GM19438 (cell line): ENCODE results near the gene SGSH.
"Not testable (repeated sequence)": the region's sequence is repeated elsewhere in the genome, so short reads cannot be mapped to it uniquely, and the experiment has no call there.

Experiments used
- ATAC-seq: cut with Tn5 transposase; IDR thresholded peaks from one replicate; pipeline ENCODE4 v1.9.1; 2021; ENCODE audit warnings: low read depth; ENCODE audit not compliant: unreplicated experiment

SGSH gene

DNA sequence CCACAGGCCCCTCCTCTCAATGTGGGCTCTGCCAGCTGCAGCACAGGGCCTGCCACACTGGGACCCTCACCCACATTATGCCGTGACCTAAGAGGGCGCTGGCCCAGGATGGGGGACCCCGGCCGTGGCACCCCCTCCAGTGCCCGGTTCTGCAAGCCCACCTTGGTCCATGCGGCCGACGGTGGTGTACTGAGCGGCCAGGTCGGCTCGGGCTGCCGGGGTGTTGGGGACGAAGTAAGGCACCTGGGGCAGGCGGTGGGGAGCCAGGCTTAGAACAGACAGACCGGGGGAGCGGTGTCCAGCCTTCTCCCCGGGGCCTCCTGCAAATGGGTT is 6.5 kb downstream of the SGSH start:
- ATAC-seq = no peak

DNA sequence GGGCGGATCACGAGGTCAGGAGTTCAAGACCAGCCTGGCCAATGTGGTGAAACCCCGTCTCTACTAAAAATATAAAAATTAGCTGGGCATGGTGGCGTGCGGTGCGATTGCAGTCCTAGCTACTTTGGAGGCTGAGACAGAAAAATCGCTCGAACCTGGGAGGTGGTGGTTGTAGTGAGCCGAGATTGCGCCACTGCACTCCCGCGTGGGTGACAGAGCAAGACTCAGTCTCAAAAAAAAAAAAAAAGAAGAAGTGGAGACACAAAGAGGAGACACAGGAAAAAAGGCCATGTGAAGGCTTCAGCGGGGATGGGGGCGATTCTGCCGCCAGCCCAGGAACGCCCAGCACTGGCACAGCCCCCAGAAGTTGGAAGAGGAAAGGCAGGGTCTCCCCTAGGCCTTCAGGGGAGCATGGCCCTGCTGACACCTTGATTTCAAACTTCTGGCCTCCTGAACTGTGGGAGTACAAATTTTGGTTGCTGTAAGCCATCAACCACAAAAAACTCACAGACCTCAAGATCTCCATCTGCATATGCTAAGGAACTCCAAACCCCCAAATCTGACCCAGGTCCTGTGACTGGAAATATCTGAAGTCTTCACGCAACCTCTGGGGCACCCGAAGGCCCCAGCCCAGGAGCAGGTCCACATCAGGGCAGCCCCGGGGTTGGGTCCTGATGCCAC is 7.0 kb downstream of the SGSH start:
- ATAC-seq = no peak

DNA sequence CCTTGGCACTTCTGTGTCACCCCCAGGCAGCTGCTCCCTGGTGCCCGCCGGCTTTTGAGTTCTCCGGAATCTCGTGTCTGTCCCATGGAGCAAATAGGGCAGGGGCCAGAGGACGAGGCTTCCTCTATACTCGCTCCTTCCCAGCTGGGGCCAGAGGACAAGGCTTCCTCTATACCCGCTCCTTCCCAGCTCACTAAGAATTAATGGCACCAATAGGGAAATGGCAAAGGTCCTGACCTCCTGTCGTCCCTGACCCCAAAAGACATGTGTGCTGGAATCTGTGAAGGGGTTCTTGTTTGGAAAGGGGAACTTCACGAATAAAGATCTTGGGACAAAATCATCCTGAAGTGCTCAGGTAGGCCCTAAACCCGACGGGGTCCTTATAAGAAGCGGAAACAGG is 7.6 kb downstream of the SGSH start:
- ATAC-seq = no peak

DNA sequence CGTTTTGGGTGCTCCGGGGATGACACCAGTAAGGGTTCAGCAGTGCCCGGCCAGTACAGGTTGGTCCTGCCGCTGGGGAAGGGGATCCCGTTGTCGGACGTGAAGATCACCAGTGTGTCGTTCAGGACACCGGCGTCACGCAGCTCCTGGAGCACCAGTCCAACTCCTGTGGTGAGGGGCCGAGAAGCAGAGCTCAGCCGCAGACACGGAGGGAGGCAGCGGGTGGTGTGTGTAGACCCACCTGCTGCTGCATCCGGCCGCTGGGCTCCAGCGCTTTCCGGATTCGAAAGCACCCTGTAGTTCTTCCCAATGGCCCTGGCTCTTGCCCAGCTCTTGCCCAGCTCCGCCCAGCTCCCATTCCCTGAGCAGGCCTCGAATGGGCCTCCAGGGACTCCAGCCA is 8.0 kb downstream of the SGSH start:
- ATAC-seq = no peak

DNA sequence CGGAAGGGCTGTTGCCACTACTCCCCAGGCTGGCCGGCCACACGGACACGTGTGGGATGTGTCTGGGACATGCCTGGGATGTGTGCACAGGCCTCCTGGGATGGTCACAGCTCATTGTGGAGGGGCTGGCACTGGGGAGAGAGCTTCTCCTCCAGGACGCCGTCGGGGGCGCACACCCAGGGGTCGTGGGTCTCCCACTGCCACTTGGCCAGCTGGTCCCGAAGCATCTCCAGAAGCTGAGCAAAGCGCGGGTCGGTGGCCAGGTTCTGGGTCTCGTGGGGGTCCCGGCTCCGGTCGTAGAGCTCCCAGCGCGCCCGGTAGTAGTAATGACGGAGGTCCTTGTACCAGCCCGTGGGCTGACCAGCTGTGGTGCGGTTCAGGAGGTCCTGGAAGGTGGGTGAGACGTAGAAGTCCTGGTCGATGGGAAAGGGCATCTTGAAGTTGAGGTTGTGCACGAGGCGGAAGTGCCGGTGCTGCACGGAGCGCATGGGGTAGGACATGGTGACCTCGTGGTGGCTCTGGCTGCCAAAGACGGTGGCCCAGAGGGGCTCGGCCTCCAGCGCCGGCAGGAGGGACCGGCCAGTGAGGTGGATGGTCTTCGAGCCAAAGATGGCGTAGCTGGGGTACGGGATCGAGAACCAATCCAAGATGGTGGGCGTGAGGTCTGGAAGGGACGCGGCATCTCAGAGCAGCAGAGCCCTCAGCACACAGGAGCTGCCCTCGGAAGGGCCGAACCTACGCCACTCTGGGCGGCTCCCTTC is 9.6 kb downstream of the SGSH start:
- ATAC-seq = no peak

DNA sequence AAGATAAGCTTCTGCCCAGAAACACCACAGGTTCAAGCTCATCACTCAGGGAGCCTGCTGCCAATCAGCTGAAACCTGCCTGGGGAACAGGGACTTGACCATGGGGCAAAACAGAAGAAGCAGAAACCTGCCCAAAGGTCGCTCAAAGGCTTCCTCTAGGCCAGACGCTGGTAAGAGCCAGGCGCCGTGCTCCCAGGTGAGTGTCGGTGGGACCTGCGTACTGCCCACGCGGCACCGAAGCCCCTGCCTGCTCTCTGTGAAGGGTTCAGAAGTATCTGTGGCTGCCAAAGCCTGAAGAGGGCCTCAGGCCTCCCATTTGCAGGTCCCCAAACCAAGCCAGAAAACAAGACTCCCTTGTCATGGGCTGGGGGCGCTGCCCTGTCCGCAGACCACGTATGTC is 10.4 kb downstream of the SGSH start:
- ATAC-seq = no peak

DNA sequence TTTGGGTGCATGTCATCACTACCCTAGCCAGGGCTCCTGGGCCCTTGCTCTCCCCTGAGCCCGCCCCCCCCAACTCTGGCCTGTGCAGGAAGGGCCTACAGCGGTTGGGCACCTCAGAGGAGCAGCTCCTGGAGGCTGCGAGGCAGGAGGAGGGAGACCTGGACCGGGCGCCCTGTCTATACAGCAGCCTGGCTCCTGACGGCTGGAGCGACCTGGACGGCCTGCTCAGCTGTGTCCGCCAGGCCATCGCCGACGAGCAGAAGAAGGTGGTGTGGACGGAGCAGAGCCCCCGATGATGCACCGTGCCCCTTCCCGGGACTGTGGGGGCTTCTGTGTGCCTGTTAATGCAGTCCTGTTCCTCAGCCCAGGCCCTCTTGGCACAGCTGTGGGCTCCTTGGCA is 12.1 kb downstream of the SGSH start:
- no peak for ATAC-seq

DNA sequence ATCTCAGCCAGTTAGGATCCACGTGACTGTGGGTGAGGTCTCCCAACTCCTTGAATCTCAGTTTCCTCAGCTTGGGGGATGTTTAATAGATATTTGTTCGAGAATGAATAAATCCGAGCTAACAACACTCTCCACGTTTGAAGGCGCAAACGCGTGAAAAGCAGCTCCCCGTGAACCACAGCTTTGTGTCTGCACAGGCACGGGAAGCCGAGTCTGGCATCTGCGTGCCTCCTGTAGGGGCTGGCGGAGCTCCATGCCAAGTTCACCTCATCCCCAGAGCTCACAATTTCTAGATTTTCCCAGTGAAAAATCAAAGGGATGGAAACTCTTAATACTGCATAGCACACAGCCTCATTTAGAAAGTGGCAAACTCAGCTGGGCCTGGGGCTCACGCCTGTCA is 14.3 kb downstream of the SGSH start:
- no peak for ATAC-seq

DNA sequence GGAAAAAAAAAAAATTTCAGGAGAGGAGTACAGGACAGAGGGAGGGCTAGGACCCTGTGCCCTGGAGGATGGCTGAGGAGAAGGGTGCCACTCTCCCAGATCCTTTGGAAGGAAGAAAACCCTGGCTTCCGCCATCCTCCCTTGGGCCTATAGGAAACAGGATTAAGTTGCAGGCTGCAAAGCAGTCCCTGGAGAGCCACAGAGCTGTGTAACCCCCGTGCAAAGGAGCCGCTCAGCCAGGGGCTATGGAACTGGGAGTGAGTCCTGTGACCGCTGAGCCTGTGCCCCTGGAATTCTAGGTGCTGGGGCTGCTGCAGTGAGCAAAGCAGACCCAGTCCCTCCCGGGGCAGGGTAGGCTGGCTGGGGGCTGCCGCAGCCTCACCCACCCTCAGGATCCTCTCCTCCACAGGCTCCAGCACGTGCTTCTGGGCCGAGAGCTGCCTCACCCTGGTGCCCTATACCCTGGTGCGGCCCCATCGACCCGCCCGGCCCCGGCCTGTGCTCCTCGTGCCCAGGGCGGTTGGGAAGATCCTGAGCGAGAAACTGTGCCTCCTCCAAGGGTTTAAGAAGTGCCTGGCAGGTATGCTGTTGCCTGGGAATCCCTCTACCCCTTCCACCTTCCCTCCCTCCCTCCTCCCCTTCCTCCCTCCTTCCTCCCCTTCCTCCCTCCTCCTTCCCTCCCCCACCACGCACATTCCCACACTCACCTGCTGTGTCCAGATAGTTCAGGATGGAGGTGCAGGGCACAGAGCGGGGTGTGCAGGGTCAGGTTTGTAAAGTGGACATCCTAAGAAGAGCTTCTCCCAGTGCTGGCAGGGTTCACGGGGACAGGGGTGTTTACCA is 15.3 kb downstream of the SGSH start:
- no peak for ATAC-seq

DNA sequence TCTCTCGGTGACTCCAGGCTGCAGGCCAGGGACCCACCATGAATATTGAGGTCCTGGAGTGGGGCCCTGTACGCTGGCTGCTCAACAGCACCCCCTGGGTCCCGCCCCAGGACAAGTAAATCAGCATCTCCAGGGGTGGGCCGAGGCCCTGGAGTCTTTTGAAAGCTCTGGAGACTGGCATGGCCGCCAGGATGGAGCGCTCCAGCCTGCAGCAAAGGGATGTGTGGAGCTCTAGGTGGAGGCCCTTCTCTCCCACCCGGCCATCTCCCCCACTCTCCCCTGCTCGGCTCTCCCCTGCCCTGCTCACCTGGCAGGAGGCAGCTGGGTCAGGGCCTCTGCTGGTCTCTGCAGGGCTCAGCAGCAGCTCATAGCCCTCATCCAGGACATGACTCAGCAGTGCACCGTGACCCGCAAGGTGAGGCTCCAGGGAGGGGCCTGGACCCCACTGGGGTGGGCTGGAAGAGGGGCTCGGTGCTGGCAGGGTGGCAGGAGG is 16.6 kb downstream of the SGSH start:
- ATAC-seq = no peak

DNA sequence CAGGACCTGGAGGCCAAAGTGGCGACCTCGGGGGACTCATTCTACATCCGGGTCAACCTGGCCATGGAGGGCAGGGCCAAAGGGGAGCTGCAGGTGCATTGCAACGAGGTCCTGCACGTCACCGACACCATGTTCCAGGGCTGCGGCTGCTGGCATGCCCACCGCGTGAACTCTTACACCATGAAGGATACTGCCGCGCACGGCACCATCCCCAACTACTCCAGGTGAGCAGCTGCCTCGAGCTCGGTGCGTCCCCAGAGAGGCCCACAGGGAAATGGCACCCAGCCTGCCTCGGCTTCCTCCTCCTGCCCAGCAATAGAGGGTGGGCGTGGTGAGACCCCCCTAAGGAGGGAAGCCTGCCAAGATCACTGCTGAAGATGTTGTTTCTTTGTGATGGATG is 17.9 kb downstream of the SGSH start:
- no peak for ATAC-seq

DNA sequence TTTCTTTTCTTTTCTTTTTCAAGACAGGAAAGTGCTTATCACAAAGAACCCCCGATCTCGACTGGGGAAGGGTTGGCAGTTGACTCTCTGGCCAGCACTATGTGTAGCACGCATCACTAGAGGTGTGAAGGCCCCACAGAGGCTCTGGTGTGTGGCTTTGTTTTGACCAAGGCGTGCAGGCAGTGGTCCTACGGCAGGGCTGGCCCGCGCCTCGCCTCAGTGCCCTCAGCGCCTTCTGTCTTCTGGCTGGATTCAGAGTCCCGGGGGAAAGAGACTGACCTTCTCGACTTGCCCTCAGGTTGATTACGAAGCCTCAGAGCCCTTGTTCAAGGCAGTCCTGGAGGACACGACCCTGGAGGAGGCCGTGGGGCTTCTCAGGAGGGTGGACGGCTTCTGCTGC is 18.7 kb downstream of the SGSH start:
- no peak for ATAC-seq

DNA sequence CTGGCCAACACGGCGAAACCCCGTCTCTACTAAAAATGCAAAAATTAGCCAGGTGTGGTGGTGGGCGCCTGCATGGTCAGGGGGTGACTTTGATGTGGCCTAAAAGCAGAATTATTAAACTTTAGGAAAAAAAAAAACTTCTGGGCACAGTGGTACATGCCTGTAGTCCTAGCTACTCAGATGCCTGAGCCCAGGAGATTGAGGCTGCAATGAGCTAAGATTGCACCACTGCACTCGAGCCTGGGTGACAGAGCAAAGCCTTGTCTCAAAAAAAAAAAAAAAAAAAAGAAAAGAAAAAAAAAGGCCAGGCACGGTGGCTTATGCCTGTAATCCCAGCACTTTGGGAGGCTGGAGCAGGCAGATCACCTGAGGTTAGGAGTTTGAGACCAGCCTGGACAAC is 20.8 kb downstream of the SGSH start:
- ATAC-seq = not testable (repeated sequence)

DNA sequence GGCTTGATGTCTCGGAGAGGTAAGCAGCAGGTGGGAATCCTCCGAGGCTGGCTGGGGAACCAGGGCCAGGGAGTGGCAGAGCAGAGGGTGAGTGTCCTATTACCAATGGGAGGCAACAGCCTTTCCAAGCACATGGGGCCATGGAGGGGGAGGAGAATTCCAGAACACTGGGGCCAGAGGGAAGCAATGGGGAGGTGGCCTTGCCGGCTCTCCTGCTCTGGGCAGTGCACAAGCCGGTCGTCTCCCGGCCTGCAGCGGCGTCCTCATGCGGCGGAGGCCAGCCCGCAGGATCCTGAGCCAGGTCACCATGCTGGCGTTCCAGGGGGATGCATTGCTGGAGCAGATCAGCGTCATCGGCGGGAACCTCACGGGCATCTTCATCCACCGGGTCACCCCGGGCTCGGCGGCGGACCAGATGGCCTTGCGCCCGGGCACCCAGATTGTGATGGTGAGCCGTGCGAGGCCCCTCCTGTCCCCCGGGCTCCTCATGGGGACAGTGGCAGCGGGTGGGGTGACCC is 21.9 kb downstream of the SGSH start:
- ATAC-seq = no peak

DNA sequence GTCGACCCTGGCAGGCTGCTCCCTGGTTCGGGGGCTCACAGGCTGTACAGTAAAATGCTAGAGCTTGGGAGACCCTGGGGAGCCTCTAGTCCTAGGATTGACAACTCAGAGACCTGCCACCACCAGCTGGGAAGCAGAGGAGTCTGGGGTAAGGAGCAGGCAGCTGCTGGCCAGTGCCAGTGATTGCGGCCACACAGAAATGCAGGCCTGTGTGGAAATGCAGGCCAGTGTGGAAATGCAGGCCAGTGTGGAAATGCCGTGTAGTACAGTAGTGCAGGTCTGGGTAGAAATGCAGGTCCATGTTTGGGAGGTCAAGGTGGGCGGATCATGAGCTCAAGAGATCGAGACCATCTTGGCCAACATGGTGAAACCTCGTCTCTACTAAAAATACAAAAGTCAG is 23.5 kb downstream of the SGSH start:
- ATAC-seq = no peak

DNA sequence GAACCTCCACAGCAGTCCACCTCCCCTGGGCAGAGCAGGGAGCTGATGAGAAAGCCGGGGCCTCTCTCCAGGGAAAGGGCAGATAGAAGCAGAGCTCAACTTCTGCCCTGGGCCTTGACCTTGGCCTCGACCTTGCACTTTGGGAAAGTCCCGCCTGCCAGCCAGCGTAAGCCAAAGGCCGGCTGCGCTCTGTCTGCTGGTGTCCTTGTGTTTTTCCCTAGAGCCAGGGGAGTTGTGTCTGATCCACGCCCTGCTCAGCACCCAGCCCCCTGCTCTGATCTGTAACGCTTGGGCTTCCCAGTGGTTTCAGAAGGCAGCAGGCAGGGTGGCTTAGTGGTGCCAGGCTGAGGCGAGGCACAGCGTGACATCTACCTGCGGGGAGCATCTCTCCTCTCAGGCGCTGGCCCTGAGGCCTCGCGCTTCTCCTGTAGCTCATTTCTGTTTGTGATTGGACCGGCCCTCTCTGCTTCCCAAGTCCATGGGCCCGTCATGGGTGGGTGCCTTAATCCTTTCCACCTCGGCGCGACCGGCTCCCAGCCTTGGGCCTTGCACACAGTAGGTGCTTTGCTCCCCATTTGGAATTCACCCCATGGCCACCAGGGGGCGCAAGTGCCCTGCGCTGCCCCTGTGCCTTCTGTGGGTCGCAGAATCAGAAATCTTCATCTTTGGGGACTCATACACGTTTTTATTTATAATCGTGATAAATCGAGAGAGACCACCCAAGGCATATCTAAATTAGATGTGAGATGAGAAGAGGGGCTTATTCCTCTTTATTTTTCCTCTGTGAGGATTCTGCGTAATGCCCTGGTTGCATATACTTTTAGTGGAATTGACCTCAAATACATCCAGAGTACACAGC is 24.2 kb downstream of the SGSH start:
- no peak for ATAC-seq

DNA sequence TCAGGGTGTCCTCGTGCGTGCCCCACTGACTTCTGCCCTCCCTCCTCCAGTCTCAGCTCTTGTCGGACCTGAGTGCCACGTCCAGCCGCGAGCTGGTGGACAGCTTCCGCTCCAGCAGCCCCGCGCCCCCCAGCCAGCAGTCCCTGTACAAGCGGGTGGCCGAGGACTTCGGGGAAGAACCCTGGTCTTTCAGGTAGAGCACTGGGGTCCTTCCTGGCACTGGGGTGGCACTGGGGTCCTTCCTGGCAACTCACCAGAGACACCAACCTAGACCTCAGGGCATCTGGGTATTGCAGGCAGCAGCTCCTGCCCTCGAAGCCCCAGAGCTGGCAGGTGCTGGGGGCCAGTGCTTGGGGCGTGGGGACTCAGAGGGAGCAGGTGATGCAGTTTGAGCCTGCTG is 25.0 kb downstream of the SGSH start:
- ATAC-seq = no peak

DNA sequence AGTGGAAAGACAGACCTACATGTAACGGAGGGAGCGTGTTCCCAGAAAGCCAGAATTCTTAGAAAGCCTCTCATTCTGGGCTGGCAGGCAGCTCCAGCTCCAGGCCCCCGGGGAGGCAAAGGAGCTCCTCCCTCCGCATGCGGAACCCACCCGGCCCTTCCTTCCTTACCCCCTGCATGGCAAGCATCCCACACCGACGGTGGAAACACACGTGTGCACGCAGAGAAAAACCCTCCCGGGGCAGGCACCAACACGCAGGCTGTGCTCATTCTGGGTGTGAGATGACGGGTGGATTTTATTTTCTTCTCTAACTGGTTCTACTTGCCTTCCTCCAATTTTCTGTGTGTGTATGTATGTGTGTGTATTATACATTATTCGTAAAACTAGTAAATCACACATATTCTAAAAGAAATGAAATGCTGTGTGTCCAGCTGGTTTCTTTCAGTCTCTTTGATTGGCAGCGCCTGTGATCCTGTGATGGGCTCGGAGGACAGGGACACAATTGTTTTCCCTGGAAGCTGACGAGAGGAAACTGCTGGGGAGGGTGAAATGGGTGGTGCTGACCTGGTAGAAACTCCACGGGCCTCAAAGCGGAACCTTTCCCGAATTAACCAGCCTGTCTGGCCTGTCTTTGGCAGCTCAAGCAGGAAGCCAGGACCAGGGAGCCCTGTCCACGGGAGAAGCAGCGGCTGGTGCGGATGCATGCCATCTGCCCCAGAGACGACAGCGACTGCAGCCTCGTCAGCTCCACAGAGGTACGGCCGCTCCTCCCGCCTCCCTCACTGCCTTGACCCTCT is 28.1 kb downstream of the SGSH start:
- no peak for ATAC-seq

DNA sequence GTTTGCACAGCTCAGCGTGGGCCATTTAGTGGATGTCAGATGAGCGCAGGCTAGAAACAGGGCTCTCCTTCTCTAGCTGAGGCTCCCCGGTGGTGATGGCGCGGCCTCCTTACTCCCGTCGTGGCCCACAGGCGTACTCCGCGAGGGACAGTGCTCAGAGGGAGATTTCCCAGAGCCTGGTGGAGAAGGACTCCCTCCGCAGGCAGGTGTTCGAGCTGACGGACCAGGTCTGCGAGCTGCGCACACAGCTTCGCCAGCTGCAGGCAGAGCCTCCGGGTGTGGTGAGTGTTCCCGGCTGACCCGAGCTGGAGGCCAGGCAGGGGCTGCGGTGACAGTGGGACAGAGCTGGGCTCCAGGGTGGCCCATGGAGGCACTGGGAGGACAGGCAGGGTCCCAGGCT is 28.9 kb downstream of the SGSH start:
- no peak for ATAC-seq

DNA sequence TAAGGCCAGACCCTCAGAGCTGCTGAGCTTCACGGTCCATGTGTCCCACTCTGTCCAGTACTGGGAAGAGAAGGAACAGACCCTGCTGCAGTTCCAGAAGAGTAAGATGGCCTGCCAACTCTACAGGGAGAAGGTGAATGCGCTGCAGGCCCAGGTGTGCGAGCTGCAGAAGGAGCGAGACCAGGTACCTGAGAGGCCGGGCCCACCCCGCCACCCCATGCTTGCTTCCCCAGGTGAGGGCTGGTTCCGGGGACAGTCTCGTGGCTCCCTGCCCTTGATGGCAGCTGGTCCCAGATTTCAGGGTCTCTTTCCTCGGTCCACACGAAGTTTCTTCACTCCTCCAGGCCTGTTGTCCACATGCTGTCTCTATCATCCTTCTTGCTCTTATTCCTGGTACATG is 29.4 kb downstream of the SGSH start:
- no peak for ATAC-seq
